MM.1S (cell line): ENCODE results near the gene LRRC8E.
A peak's percentile ranks its signal among the peaks of the same experiment; 100 is the strongest.

ENCODE experiments used
- DNase-seq: peaks from one replicate; pipeline ENCODE4 v3.0.0-alpha.2; 2015
- H2AFZ ChIP-seq: fragments of 300-600 bp; sonication (generic); 2 replicates; pipeline ENCODE4 v1.6.0; 2016; ENCODE audit warnings: antibody characterized with exemption, low read length
- H3F3A ChIP-seq: fragments of 300-600 bp; sonication (generic); 2 replicates; pipeline ENCODE4 v1.6.1; 2016; ENCODE audit warnings: mild to moderate bottlenecking, antibody characterized with exemption, low read length, moderate library complexity, mixed read lengths; ENCODE audit not compliant: insufficient read depth
- H3K27ac ChIP-seq: fragments of 300-600 bp; sonication (generic); 2 replicates; pipeline ENCODE4 v1.5.1; 2016; ENCODE audit warnings: mild to moderate bottlenecking, low read length
- H3K27me3 ChIP-seq: fragments of 300-600 bp; sonication (generic); replicated peaks from 2 replicates; pipeline ENCODE4 v1.6.0; 2016; ENCODE audit warnings: low read length; ENCODE audit not compliant: insufficient read depth
- H3K36me3 ChIP-seq: fragments of 300-600 bp; sonication (generic); replicated peaks from 2 replicates; pipeline ENCODE4 v1.6.1; 2016; ENCODE audit warnings: mild to moderate bottlenecking, low read length, mixed read lengths; ENCODE audit not compliant: insufficient read depth
- H3K4me1 ChIP-seq: fragments of 300-600 bp; sonication (generic); 2 replicates; pipeline ENCODE4 v1.6.1; 2016; ENCODE audit warnings: low read length, mixed read lengths
- H3K4me2 ChIP-seq: fragments of 300-600 bp; sonication (generic); 2 replicates; pipeline ENCODE4 v1.6.0; 2016; ENCODE audit warnings: low read depth, low read length
- H3K4me3 ChIP-seq: fragments of 300-600 bp; sonication (generic); 2 replicates; pipeline ENCODE4 v1.5.1; 2016; ENCODE audit warnings: low read length, mixed read lengths
- H3K79me2 ChIP-seq: fragments of 300-600 bp; sonication (generic); 2 replicates; pipeline ENCODE4 v1.6.1; 2016; ENCODE audit warnings: mixed run types, low read length, mixed read lengths
- H3K9ac ChIP-seq: fragments of 300-600 bp; sonication (generic); 2 replicates; pipeline ENCODE4 v1.6.1; 2016; ENCODE audit warnings: low read length, mixed read lengths
- H3K9me2 ChIP-seq: fragments of 300-600 bp; sonication (generic); replicated peaks from 2 replicates; pipeline ENCODE4 v1.6.1; 2016; ENCODE audit warnings: mild to moderate bottlenecking, low read length, mixed read lengths; ENCODE audit not compliant: insufficient read depth
- H3K9me3 ChIP-seq: fragments of 300-600 bp; sonication (generic); replicated peaks from 2 replicates; pipeline ENCODE4 v1.6.1; 2016; ENCODE audit warnings: mild to moderate bottlenecking, low read length, mixed read lengths; ENCODE audit not compliant: insufficient read depth
- H4K20me1 ChIP-seq: fragments of 300-600 bp; sonication (generic); 2 replicates; pipeline ENCODE4 v1.6.1; 2016; ENCODE audit warnings: mild to moderate bottlenecking, low read length, moderate library complexity, mixed read lengths; ENCODE audit not compliant: insufficient read depth
- CTCF ChIP-seq: fragments of 300-600 bp; sonication (generic); IDR thresholded peaks from 2 replicates; pipeline ENCODE4 v1.5.1; 2016; ENCODE audit warnings: antibody characterized with exemption, low read length, mixed read lengths
- EZH2 ChIP-seq: fragments of 300-600 bp; sonication (generic); optimal IDR thresholded peaks from 2 replicates; pipeline ENCODE3; 2017; ENCODE audit warnings: low read depth, mild to moderate bottlenecking, antibody characterized with exemption, low read length, mixed read lengths
- EZH2phosphoT487 ChIP-seq: fragments of 300-600 bp; sonication (generic); IDR thresholded peaks from 2 replicates; pipeline ENCODE4 v1.6.1; 2018; ENCODE audit warnings: antibody characterized with exemption, low read length

Gene LRRC8E

GRCh38 chr19:7869910-7870511, 18.3 kb upstream of the LRRC8E start:
- H3F3A ChIP-seq: peaks cover 12% of the 10 kb centered on the region
- no peaks in the 10 kb centered on the region for H3K9me3 ChIP-seq
- H3K4me3 ChIP-seq: peak overlapping the region; percentile 59
- H3K27ac ChIP-seq: no peak overlapping the region; the same call in 1 of the 2 replicates
- H3K9ac ChIP-seq: no peak overlapping the region; the same call in 1 of the 2 replicates
- peak overlapping the region; percentile 81 for H2AFZ ChIP-seq
- H3K9me2 ChIP-seq: no peaks in the 10 kb centered on the region
- H3K27me3 ChIP-seq: peaks cover 10% of the 10 kb centered on the region
- H4K20me1 ChIP-seq: no peaks in the 10 kb centered on the region
- H3K4me2 ChIP-seq: peak overlapping the region; percentile 96
- no peaks in the 10 kb centered on the region for H3K79me2 ChIP-seq
- peak; percentile 56 for DNase-seq
- no peaks in the 10 kb centered on the region for H3K36me3 ChIP-seq
- peaks cover 17% of the 10 kb centered on the region for H3K4me1 ChIP-seq
- no peak for TF ChIP-seq CTCF
- TF ChIP-seq EZH2phosphoT487: no peak
- no peak for TF ChIP-seq EZH2

- peaks cover 17% of the 10 kb centered on the region for H3K27me3 ChIP-seq
- H3K79me2 ChIP-seq: no peaks in the 10 kb centered on the region
- H3K9ac ChIP-seq: no peak overlapping the region
- H4K20me1 ChIP-seq: no peaks in the 10 kb centered on the region
- no peaks in the 10 kb centered on the region for H3K9me3 ChIP-seq
- peaks cover 12% of the 10 kb centered on the region for H3F3A ChIP-seq
- H3K4me2 ChIP-seq: no peak overlapping the region
- no peaks in the 10 kb centered on the region for H3K36me3 ChIP-seq
- H2AFZ ChIP-seq: no peak overlapping the region
- no peaks in the 10 kb centered on the region for H3K9me2 ChIP-seq
- TF ChIP-seq CTCF (no peak), EZH2phosphoT487 (no peak), EZH2 (no peak)
- peaks cover 11% of the 10 kb centered on the region; the same call in 1 of the 2 replicates for H3K4me1 ChIP-seq
- DNase-seq: peak; percentile 78
- H3K27ac ChIP-seq: no peak overlapping the region
- no peak overlapping the region for H3K4me3 ChIP-seq
Observed at GRCh38 chr19:7870571-7871436, 17.5 kb upstream of the LRRC8E start.

GRCh38 chr19:7871437-7872305, 16.6 kb upstream of the LRRC8E start:
- H4K20me1 ChIP-seq: no peaks in the 10 kb centered on the region
- peak overlapping the region; percentile 30; the same call in 1 of the 2 replicates for H3K4me2 ChIP-seq
- H3F3A ChIP-seq: peaks cover 12% of the 10 kb centered on the region
- no peak overlapping the region for H3K9ac ChIP-seq
- peaks cover 24% of the 10 kb centered on the region for H3K27me3 ChIP-seq
- H3K4me1 ChIP-seq: peaks cover 11% of the 10 kb centered on the region; the same call in 1 of the 2 replicates
- H3K79me2 ChIP-seq: no peaks in the 10 kb centered on the region
- no peaks in the 10 kb centered on the region for H3K36me3 ChIP-seq
- H3K9me2 ChIP-seq: no peaks in the 10 kb centered on the region
- no peaks in the 10 kb centered on the region for H3K9me3 ChIP-seq
- TF ChIP-seq EZH2phosphoT487 (no peak), EZH2 (no peak), CTCF (no peak)
- H3K27ac ChIP-seq: no peak overlapping the region
- H3K4me3 ChIP-seq: no peak overlapping the region
- peak overlapping the region; percentile 31; the same call in 1 of the 2 replicates for H2AFZ ChIP-seq
- no peak for DNase-seq
